Stimulated activated CD4-positive, alpha-beta T cell treated with anti-CD3 and anti-CD28 coated beads, TNF-alpha, amount 100 ng/mL, for 1 hour (primary cell): ENCODE data around the gene CAMKK1.
"Not testable (repeated sequence)": the region's sequence is repeated elsewhere in the genome, so short reads cannot be mapped to it uniquely, and the experiment has no call there.

ENCODE experiments used
- DNase-seq, 3 donors: peaks; one replicate each; pipeline ENCODE4 v3.0.0-alpha.2; 2020; ENCODE audit warnings: low read depth in 3 of 3, low spot score in 1 of 3

CAMKK1 gene

GRCh38 chr17:3880983-3881382 is 11.9 kb downstream of the CAMKK1 start:
- DNase-seq = no peak

DNA sequence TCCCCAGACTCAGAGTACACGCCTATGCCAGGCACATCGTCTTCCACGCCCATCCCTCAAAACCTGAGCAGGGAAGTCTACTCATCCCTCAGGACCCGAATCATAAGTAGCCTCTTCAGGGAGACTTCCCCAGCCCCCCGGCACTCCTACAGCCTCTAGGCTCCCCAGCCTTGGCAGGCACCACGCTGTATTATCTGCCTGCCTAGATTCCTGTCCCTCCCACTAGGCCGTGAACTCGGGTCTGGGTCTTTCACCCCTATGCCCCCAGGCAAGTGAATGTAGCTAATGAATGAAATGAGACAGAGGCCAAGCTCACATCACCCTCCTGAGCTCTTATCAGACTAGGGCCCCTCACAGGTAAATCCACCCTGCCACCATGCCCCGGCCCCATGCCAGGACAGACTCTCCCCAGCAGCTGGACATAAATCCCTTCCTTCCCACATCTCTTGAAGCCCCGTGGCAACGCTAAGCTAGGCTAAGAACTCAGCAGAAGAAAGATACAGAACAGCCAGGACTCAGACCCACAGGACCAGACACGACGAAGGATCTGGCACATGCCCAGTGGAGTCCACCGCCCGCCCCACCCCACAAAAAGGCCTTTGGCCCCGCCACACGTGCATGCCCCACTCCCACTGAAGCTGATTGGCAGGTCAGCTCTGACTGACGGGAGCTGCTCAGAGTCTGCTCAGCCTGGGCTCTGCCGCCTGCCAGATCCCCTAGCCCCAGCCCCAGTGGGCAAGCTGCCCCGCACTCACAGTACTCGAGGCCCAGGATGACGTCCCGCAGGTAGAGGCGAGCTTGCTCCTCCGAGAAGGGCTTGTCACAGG is 13.0 kb downstream of the CAMKK1 start:
- no peak for DNase-seq

DNA sequence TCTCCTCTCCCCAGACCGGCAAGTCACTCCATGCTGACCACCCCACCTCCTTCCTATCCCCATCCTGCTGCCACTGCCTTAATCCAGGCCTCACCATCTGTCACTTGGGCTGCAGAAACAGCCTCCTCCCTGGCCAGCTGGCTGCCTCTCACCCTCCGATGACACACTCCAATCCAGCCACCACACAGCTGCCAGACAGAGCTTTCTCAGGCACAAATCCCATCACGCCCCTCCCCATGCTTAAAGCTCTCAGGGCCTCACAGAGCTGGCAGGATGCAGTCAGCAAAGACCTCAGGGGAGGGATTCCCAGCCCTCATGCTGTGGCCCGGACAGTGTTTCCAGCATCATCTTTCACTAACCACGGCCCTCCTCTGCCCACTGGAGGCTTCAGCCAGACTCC is 13.7 kb downstream of the CAMKK1 start:
- DNase-seq = no peak

DNA sequence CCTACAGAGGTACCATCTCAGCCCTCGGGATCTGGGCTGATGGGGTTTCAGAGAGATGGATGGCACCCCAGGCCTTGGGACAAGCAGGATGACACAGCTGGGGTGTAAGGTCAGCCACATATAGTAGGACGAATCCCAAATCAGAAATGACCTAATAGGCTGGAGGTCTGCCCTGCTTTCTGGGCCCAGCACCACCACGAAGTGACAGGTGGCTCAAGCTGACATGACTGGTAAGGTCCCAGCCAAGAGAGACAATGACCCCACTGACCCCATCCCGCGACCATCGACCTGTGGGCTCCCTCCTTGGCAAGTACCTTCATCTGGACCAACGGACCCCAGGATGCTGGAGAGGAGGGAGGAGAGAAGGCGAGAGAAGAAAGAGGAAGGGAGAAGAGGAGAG is 15.6 kb downstream of the CAMKK1 start:
- DNase-seq = no peak

- DNase-seq = no peak
Observed at GRCh38 chr17:3875317-3875716, 17.5 kb downstream of the CAMKK1 start.

DNA sequence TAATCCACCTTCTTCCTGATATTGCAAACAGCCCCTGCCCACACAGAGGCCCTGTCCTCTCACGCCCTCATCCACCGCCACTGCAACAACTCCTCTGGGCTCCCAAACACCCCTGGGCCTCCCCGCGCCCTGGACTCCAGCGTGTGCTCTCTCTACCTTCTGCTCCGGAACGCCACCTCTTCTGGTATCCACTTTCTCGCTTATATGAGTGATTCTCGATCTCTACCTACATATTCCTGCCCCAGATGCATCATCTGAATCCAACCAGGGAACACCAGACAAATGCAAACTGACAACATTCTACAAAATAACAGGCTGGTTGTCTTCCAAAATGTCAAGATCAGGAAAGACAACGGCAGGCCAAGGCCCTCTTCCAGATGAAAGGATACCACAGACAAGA is 19.0 kb downstream of the CAMKK1 start:
- DNase-seq = no peak

DNA sequence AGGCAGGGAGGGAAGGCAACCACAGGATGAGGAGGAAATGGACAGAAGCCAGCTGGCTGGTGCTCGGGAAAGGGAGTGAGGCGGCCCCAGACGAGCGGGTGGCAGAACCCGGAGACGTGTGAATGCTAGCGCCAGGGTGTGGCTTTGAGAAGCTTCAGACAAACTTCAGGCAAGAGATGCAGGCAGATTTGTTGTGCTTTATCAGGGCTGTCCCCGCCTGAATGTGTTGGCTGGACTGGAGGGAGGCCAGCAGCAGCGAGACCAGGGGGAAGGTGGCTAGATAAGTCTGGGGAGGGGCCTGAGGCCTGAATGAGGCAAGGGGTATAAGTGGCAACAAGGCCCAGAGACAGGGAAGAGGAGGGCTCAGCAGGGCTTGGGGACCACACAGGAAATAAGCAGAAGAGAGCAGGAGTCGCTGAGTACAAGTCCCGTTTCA is 22.0 kb downstream of the CAMKK1 start:
- DNase-seq = no peak

DNA sequence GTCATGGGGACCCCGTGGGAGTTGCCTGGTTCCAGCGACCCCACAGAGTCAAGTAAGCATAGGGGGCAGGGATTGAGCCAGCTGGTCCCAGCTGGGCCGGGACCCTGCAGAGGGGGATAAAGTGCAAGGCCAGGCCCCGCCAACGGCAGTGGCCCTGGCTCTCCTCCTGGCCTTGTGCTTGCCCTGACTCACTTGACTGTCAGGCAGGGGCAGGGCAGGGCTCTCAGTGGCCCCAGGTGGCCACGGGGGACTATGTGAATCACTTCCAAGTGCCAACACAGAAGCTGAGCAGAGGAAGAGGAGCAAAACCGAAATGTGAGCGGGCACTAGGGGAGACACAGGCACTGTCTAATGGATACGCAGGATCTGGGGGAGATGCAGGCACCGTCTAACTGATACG is 25.2 kb downstream of the CAMKK1 start:
- DNase-seq = no peak

DNA sequence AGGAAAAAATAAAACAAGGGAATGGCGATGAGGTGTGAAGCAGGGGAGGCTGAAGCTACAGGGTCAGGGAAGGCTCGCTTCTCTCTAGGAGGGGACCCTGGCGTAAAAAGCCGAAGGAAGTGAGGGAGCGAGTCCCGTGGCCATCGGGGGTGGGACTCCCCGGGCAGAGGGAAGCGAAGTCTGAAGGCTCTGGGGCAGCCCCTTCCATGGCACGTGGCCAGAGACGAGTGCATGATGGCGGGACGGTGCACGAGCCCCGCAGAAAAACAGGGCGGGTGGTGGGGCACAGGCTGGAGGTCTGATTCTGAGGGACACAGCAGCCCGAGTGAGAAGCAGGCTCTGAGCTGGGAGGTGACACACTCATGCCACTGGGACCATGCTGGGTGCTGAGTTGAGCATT is 25.7 kb downstream of the CAMKK1 start:
- no peak for DNase-seq

DNA sequence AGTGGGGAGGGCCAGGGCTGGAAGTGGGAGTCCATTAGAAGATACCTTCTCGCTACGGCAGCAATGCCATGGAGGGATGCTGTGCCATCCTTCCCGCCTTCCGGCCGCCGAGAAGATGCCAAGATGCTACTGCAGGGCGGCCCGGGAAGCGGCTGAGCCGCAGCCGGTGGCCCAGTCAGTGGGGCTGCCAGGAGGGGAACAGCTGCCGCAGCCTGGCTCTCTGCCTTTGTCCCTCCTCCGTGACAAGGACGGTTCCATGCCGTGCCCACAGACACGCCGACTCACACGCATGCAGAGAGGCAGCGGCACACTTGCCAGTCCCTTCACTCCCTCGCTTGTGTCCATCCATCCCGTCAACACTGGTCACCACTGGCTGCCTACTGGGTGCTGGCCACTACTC is 26.6 kb downstream of the CAMKK1 start:
- no peak for DNase-seq

DNA sequence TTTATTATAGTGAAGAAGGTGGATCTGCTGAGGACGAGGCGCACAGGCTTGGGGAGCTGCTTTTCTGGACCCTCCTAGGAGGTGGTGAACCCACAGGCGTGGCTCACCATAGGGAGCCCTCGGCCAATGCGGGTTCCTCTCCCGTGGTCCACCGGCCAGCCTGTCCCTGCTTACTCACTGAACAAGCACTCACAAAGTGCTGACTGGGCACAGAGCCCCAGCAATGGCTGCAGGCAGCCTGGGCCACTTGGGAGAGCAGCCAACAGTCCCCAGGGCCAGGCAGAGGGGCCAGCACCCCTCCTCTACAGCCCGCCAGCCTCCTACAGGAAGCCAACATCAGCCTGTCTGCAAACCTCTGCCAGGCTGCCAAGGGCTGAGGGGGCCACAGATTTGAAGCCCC is 27.7 kb downstream of the CAMKK1 start:
- no peak for DNase-seq

- no peak for DNase-seq
Observed at GRCh38 chr17:3864534-3864933, 28.3 kb downstream of the CAMKK1 start.

- no peak for DNase-seq
Observed at GRCh38 chr17:3861761-3862681, 30.8 kb downstream of the CAMKK1 start.

GRCh38 chr17:3860939-3861700 is 31.7 kb downstream of the CAMKK1 start:
- DNase-seq = no peak

GRCh38 chr17:3859940-3860339 is 32.9 kb downstream of the CAMKK1 start:
- DNase-seq = no peak

DNA sequence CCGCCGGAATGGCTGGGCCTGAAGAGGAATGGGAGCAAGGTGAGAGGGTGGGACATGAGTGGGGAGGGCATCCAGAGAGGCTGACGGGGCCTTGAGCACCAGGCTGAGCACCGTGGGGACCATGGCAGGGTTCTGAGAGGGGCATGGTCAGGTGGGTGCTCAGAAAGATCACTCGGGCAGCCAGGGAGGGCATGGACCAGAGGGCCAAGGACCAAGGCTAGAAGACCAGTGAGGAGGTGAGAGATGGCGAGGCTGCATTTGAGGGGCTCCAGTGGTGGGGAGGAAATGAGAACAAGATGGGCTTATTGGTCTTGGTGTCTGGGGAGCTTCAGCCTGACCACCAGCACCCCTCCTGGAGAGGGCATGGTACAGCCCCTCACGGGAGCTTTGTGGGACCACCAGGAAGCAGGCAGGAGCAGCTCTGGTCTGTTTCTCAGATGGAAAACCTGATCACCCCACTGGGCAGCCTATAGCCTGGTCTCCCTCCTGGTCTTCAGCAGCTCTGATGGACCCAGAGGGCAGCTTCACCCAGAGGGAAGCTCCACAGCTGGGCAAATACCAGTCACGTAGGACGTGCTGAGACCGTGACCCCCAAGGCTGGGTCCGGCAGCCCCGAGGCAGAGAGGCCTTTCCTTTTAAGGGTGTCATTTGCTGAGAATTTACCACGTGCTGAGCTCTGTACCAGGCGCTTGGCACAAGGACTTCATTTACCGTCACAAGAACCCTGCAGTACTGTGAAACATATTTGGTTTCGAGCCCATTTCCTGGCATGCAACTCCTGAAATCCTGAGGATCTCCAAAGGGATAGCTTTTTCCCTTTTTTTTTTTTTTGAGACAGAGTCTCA is 35.4 kb downstream of the CAMKK1 start:
- DNase-seq = no peak

DNA sequence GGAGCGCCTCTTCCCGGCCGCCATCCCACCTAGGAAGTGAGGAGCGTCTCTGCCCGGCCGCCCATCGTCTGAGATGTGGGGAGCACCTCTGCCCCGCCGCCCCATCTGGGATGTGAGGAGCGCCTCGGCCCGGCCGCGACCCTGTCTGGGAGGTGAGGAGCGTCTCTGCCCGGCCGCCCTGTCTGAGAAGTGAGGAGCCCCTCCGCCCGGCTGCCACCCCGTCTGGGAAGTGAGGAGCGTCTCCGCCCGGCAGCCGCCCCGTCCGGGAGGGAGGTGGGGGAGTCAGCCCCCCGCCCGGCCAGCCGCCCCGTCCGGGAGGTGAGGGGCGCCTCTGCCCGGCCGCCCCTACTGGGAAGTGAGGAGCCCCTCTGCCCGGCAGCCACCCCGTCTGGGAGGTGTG is 38.6 kb downstream of the CAMKK1 start:
- not testable (repeated sequence) for DNase-seq

DNA sequence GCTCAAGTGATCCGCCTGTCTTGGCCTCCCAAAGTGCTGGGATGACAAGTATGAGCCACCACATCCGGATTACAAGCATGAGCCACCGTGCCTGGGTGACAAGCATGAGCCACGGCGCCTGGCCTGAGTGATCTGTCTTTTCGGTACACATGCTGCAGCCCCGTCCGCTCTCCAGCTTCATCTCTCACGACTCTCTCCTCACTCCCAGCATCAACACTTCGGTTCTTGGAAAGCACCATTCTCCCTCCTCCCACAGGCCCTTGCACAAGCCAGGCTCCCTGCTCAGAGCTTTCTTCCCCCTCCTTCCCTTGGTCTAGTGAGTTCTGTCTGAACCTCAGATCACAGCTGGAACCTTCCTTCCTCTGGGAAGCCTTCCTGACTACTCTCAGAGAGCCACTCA is 40.3 kb downstream of the CAMKK1 start:
- no peak for DNase-seq

DNA sequence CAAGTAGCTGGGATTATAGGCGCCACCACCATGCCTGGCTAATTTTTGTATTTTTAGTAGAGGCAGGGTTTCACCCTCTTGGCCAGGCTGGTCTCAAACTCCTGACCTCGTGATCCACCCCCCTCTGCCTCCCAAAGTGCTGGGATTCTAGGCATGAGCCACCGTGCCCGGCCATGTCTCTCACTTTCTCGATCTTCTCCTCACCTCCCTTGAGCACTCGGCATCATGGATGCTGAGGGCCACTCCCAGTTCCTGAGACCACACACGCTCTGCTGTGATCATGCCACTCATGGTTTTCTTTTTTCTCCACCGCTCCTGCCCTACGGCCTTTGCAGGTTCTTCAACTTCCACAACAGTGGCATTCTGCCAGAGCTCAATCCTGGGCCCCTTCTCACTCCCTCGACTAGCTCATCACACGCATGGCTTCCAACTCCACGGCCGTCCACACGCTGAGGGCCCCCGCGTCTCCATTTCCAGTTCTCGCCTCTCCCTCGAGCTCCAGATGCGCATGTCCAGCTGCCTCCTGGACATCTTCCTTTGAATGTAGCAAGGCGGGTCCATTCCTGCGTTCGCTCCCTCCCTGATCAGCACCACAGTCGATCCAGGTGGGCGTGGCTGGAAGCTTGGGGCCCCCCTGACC is 41.3 kb downstream of the CAMKK1 start:
- no peak for DNase-seq

GRCh38 chr17:3848229-3848835 is 44.5 kb downstream of the CAMKK1 start:
- no peak for DNase-seq
